Measurements from ENCODE around the gene ADPRHL1.

Gene ADPRHL1

DNA sequence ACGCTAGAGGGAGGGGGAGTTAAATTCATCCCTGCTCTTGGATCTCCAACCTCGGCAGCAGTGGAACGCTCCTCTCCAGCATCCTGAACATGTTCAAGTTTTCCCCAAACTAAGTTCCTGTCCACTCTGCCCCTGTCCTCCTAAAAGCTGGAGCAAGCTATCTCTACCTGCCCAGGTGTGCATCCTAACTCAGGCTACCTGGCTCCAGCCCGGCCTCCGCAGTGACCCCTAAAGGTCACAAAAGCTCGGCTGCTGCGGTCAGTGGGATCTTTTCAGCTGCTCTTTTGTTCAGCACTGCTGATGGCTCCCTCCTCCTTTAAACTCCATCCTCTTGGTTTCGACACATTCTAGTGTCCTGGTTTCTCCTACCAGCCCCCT is 35.9 kb upstream of the ADPRHL1 start:
- Histone ChIP-seq H3K36me3 (replicated peaks; ENCODE audit: insufficient read depth, low read length) (no peaks in the 10 kb centered on the region), H4K20me1 (ENCODE audit: insufficient read depth, low read length) (peaks cover 8% of the 10 kb centered on the region; the same call in 1 of the 2 replicates), H3K4me1 (ENCODE audit: low read length) (peaks cover 18% of the 10 kb centered on the region), H2AFZ (ENCODE audit: low read length) (no peak overlapping the region), H3K4me2 (ENCODE audit: low read depth, low read length) (peak overlapping the region; percentile 76), H3F3A (ENCODE audit: insufficient read depth, low read length) (no peaks in the 10 kb centered on the region; the same call in 1 of the 2 replicates), H3K9me3 (replicated peaks; ENCODE audit: insufficient read depth, low read length) (no peaks in the 10 kb centered on the region), H3K79me2 (ENCODE audit: low read length) (peaks cover 80% of the 10 kb centered on the region), H3K27ac (ENCODE audit: low read length) (no peak overlapping the region), H3K4me3 (ENCODE audit: low read length) (peak overlapping the region; percentile 83), H3K9ac (ENCODE audit: low read length) (no peak overlapping the region), H3K9me2 (replicated peaks; ENCODE audit: insufficient read depth, low read length) (no peaks in the 10 kb centered on the region), H3K27me3 (replicated peaks; ENCODE audit: insufficient read depth, low read length) (no peaks in the 10 kb centered on the region)
- TF ChIP-seq EZH2 (optimal IDR thresholded peaks at IDR 0.05; ENCODE audit: low read depth, low read length) (no peak), EZH2phosphoT487 (IDR thresholded peaks at IDR 0.05; ENCODE audit: low read length) (no peak)
- TF ChIP-seq, protein P1, sequence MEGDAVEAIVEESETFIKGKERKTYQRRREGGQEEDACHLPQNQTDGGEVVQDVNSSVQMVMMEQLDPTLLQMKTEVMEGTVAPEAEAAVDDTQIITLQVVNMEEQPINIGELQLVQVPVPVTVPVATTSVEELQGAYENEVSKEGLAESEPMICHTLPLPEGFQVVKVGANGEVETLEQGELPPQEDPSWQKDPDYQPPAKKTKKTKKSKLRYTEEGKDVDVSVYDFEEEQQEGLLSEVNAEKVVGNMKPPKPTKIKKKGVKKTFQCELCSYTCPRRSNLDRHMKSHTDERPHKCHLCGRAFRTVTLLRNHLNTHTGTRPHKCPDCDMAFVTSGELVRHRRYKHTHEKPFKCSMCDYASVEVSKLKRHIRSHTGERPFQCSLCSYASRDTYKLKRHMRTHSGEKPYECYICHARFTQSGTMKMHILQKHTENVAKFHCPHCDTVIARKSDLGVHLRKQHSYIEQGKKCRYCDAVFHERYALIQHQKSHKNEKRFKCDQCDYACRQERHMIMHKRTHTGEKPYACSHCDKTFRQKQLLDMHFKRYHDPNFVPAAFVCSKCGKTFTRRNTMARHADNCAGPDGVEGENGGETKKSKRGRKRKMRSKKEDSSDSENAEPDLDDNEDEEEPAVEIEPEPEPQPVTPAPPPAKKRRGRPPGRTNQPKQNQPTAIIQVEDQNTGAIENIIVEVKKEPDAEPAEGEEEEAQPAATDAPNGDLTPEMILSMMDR (IDR thresholded peaks at IDR 0.05; ENCODE audit: low read length), result no peak
- no peak for DNase-seq

DNA sequence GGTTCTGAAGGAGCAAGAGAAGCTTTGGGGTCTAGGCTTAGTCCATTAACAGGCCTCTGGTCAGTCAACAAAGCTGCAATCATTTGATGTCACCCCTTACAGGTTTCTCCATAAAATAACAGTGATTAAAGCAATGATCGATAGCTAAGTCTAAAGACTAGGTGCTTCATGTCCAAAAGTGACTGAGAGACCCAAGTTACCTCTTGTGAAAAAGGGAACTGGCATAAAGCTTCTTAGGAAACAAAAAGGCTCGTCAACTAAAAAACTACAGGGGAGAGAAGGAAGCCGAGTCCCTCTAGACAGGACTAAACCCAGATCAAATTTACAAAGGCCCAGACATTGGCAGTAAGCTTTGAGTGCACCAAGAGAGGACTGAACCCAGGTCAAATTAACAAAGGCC is 35.0 kb upstream of the ADPRHL1 start:
- H3K27ac ChIP-seq (ENCODE audit: low read length), result no peak overlapping the region
- no peak overlapping the region for H2AFZ ChIP-seq (ENCODE audit: low read length)
- H3K79me2 ChIP-seq (ENCODE audit: low read length), result peaks cover 81% of the 10 kb centered on the region
- 0 out of 2 replicates have a peak, but pooled peaks cover 2% of the 10 kb centered on the region for H3K36me3 ChIP-seq (replicated peaks; ENCODE audit: insufficient read depth, low read length)
- peaks cover 8% of the 10 kb centered on the region; the same call in 1 of the 2 replicates for H4K20me1 ChIP-seq (ENCODE audit: insufficient read depth, low read length)
- H3K27me3 ChIP-seq (replicated peaks; ENCODE audit: insufficient read depth, low read length), result no peaks in the 10 kb centered on the region
- H3K4me3 ChIP-seq (ENCODE audit: low read length), result no peak overlapping the region
- H3K9ac ChIP-seq (ENCODE audit: low read length), result no peak overlapping the region
- no peak overlapping the region for H3K4me2 ChIP-seq (ENCODE audit: low read depth, low read length)
- H3K4me1 ChIP-seq (ENCODE audit: low read length), result peaks cover 14% of the 10 kb centered on the region
- H3F3A ChIP-seq (ENCODE audit: insufficient read depth, low read length), result no peaks in the 10 kb centered on the region; the same call in 1 of the 2 replicates
- no peak for DNase-seq
- H3K9me3 ChIP-seq (replicated peaks; ENCODE audit: insufficient read depth, low read length), result no peaks in the 10 kb centered on the region
- TF ChIP-seq, protein P1 (IDR thresholded peaks at IDR 0.05; ENCODE audit: low read length), result no peak
- no peak for TF ChIP-seq EZH2 (optimal IDR thresholded peaks at IDR 0.05; ENCODE audit: low read depth, low read length)
- TF ChIP-seq EZH2phosphoT487 (IDR thresholded peaks at IDR 0.05; ENCODE audit: low read length), result no peak
- H3K9me2 ChIP-seq (replicated peaks; ENCODE audit: insufficient read depth, low read length), result no peaks in the 10 kb centered on the region

DNA sequence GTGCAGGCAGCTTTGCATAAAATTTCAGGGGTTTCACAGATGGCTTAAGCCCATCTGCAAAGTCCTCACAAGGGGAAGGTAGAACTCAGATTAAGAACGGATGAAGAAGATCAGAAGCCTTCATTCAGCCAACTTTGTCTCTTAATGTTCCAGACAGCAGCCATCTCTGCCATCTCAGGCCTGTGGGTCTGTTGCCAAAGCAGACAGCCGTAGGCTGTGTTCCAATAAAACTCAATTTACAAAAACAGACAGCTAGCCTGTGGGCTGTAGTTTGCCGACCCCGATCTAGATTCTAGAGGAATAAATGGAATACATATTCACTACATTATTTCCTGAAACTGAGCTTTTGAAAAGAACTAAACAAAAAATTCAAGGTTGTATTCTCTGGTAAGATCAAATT is 33.4 kb upstream of the ADPRHL1 start:
- Histone ChIP-seq H3K9ac (ENCODE audit: low read length) (no peak overlapping the region), H4K20me1 (ENCODE audit: insufficient read depth, low read length) (peaks cover 8% of the 10 kb centered on the region; the same call in 1 of the 2 replicates), H2AFZ (ENCODE audit: low read length) (no peak overlapping the region), H3K4me2 (ENCODE audit: low read depth, low read length) (no peak overlapping the region), H3K27me3 (replicated peaks; ENCODE audit: insufficient read depth, low read length) (no peaks in the 10 kb centered on the region), H3F3A (ENCODE audit: insufficient read depth, low read length) (no peaks in the 10 kb centered on the region), H3K4me3 (ENCODE audit: low read length) (no peak overlapping the region), H3K9me3 (replicated peaks; ENCODE audit: insufficient read depth, low read length) (no peaks in the 10 kb centered on the region), H3K4me1 (ENCODE audit: low read length) (peaks cover 11% of the 10 kb centered on the region), H3K36me3 (replicated peaks; ENCODE audit: insufficient read depth, low read length) (0 out of 2 replicates have a peak, but pooled peaks cover 2% of the 10 kb centered on the region), H3K9me2 (replicated peaks; ENCODE audit: insufficient read depth, low read length) (no peaks in the 10 kb centered on the region), H3K27ac (ENCODE audit: low read length) (no peak overlapping the region), H3K79me2 (ENCODE audit: low read length) (peaks cover 76% of the 10 kb centered on the region)
- TF ChIP-seq, protein P1 (IDR thresholded peaks at IDR 0.05; ENCODE audit: low read length), result no peak
- TF ChIP-seq EZH2 (optimal IDR thresholded peaks at IDR 0.05; ENCODE audit: low read depth, low read length), result no peak
- TF ChIP-seq EZH2phosphoT487 (IDR thresholded peaks at IDR 0.05; ENCODE audit: low read length), result no peak
- DNase-seq, result no peak

Data from MM.1S (cell line).